Measurements from ENCODE around the gene DNAJB6.

Gene DNAJB6

DNA sequence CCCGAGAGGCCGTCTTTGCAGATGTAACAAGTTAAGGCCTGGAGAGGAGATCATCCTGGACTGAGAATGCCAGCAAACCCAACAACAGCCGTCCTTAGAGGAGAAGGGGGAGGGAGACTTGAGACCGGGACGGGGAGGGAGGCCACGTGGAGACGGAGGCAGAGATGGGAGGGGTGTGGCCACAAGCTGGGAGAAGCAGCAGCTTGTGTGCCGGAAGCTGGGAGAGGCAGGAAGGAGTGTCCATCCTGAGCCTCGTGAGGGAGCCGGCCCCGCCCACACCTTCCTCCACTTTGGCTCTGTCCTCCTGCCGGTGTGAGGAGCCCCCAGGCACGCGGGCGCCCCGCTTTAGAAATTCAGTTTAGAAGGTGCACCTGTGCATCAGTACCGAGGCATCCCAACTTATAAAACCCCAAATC, 95.7 kb downstream of the DNAJB6 start:
- Histone ChIP-seq H3K4me3 (ENCODE audit: low read length) (no peak overlapping the region), H3K4me2 (ENCODE audit: low read length) (no peak overlapping the region), H4K20me1 (ENCODE audit: insufficient read depth, low read length) (no peaks in the 10 kb centered on the region), H3K27ac (ENCODE audit: low read length) (no peak overlapping the region), H3K9me3 (ENCODE audit: insufficient read depth, low read length) (no peaks in the 10 kb centered on the region), H3K79me2 (ENCODE audit: low read length) (no peaks in the 10 kb centered on the region), H3K36me3 (replicated peaks; ENCODE audit: low read depth, low read length) (no peaks in the 10 kb centered on the region), H3K4me1 (ENCODE audit: low read length) (no peaks in the 10 kb centered on the region), H2AFZ (ENCODE audit: low read depth, low read length) (no peak overlapping the region), H3K9ac (ENCODE audit: low read length) (no peak overlapping the region), H3K27me3 (ENCODE audit: low read depth, low read length) (no peaks in the 10 kb centered on the region)
- no peak for TF ChIP-seq EZH2phosphoT487 (IDR thresholded peaks at IDR 0.05; ENCODE audit: low read depth)
- TF ChIP-seq, protein P1, sequence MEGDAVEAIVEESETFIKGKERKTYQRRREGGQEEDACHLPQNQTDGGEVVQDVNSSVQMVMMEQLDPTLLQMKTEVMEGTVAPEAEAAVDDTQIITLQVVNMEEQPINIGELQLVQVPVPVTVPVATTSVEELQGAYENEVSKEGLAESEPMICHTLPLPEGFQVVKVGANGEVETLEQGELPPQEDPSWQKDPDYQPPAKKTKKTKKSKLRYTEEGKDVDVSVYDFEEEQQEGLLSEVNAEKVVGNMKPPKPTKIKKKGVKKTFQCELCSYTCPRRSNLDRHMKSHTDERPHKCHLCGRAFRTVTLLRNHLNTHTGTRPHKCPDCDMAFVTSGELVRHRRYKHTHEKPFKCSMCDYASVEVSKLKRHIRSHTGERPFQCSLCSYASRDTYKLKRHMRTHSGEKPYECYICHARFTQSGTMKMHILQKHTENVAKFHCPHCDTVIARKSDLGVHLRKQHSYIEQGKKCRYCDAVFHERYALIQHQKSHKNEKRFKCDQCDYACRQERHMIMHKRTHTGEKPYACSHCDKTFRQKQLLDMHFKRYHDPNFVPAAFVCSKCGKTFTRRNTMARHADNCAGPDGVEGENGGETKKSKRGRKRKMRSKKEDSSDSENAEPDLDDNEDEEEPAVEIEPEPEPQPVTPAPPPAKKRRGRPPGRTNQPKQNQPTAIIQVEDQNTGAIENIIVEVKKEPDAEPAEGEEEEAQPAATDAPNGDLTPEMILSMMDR (IDR thresholded peaks at IDR 0.05; ENCODE audit: low read depth, low read length), result no peak

DNA sequence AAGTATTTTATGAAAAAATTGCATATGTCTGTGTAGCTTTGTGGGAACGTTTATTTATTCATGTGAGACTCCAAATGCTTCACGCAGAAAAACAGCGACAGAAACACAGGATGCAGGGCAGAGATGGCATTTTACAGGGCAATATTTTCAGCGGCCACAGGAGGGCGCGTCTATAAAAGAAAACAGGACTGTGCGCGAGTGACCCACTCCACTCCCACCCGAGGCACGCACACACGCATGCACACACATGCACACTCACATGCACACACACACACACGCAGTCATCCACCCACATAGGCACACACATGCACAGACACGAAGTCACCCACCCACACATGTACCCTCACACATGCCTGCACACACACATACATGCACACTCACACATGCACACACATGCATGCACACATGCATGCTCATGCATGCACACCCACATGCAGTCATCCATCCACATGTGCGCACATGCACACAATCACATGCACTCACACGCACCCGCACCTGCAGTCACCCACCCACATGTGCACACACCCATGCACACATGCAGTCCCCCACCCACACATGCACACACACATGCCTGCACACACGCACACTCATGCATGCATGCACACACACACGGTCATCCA, 96.3 kb downstream of the DNAJB6 start:
- Histone ChIP-seq H2AFZ (ENCODE audit: low read depth, low read length) (no peak overlapping the region), H3K4me1 (ENCODE audit: low read length) (no peaks in the 10 kb centered on the region), H3K36me3 (replicated peaks; ENCODE audit: low read depth, low read length) (no peaks in the 10 kb centered on the region), H3K27me3 (ENCODE audit: low read depth, low read length) (no peaks in the 10 kb centered on the region), H4K20me1 (ENCODE audit: insufficient read depth, low read length) (no peaks in the 10 kb centered on the region), H3K27ac (ENCODE audit: low read length) (no peak overlapping the region), H3K79me2 (ENCODE audit: low read length) (no peaks in the 10 kb centered on the region), H3K9me3 (ENCODE audit: insufficient read depth, low read length) (no peaks in the 10 kb centered on the region), H3K9ac (ENCODE audit: low read length) (no peak overlapping the region), H3K4me3 (ENCODE audit: low read length) (no peak overlapping the region), H3K4me2 (ENCODE audit: low read length) (no peak overlapping the region)
- TF ChIP-seq EZH2phosphoT487 (IDR thresholded peaks at IDR 0.05; ENCODE audit: low read depth), result no peak
- TF ChIP-seq, protein P1 (IDR thresholded peaks at IDR 0.05; ENCODE audit: low read depth, low read length), result peak; percentile 78

DNA sequence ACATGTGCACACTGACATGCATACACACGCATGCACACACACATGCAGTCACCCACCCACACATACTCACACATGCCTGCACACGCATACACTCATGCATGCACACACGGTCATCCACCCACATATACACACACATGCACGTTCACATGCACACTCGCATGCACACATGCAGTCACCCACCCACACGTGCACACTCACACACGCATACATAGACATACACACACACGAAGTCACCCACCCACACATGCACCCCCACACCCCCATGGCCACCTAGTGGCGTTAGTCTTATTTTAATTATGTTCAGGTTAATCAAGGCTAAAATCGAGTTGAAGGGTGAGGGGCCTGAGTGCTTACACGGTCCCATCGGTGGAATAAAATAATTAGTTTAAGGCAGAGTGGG, 96.8 kb downstream of the DNAJB6 start:
- Histone ChIP-seq H2AFZ (ENCODE audit: low read depth, low read length) (no peak overlapping the region), H3K27ac (ENCODE audit: low read length) (no peak overlapping the region), H3K79me2 (ENCODE audit: low read length) (no peaks in the 10 kb centered on the region), H3K4me3 (ENCODE audit: low read length) (no peak overlapping the region), H3K36me3 (replicated peaks; ENCODE audit: low read depth, low read length) (no peaks in the 10 kb centered on the region), H3K9ac (ENCODE audit: low read length) (no peak overlapping the region), H3K9me3 (ENCODE audit: insufficient read depth, low read length) (no peaks in the 10 kb centered on the region), H3K4me1 (ENCODE audit: low read length) (no peaks in the 10 kb centered on the region), H4K20me1 (ENCODE audit: insufficient read depth, low read length) (no peaks in the 10 kb centered on the region), H3K4me2 (ENCODE audit: low read length) (no peak overlapping the region), H3K27me3 (ENCODE audit: low read depth, low read length) (no peaks in the 10 kb centered on the region)
- TF ChIP-seq EZH2phosphoT487 (IDR thresholded peaks at IDR 0.05; ENCODE audit: low read depth), result no peak
- TF ChIP-seq, protein P1 (IDR thresholded peaks at IDR 0.05; ENCODE audit: low read depth, low read length), result no peak

GRCh38 chr7:157434231-157434630, 97.4 kb downstream of the DNAJB6 start:
- TF ChIP-seq, protein P1 (IDR thresholded peaks at IDR 0.05; ENCODE audit: low read depth, low read length), result no peak
- no peak for TF ChIP-seq EZH2phosphoT487 (IDR thresholded peaks at IDR 0.05; ENCODE audit: low read depth)
- no peak overlapping the region for H3K9ac ChIP-seq (ENCODE audit: low read length)
- H3K27ac ChIP-seq (ENCODE audit: low read length), result no peak overlapping the region
- no peaks in the 10 kb centered on the region for H3K36me3 ChIP-seq (replicated peaks; ENCODE audit: low read depth, low read length)
- H4K20me1 ChIP-seq (ENCODE audit: insufficient read depth, low read length), result no peaks in the 10 kb centered on the region
- no peaks in the 10 kb centered on the region for H3K4me1 ChIP-seq (ENCODE audit: low read length)
- no peak overlapping the region for H2AFZ ChIP-seq (ENCODE audit: low read depth, low read length)
- H3K79me2 ChIP-seq (ENCODE audit: low read length), result no peaks in the 10 kb centered on the region
- H3K27me3 ChIP-seq (ENCODE audit: low read depth, low read length), result no peaks in the 10 kb centered on the region
- no peaks in the 10 kb centered on the region for H3K9me3 ChIP-seq (ENCODE audit: insufficient read depth, low read length)
- no peak overlapping the region for H3K4me2 ChIP-seq (ENCODE audit: low read length)
- no peak overlapping the region for H3K4me3 ChIP-seq (ENCODE audit: low read length)
